H1 (cell line): ENCODE results near the gene AIF1. TPM values are rescaled to one million over a fixed set of nuclear protein-coding genes. Genes with fewer than 3 reads are reported as not detected.
A peak's percentile ranks its signal among the peaks of the same experiment; 100 is the strongest.

Experiments
- ATF3 ChIP-seq: IDR thresholded peaks from 2 replicates; pipeline ENCODE4 v1.6.1; 2011; ENCODE audit warnings: low read depth, mild to moderate bottlenecking, low read length; ENCODE audit not compliant: insufficient read depth
- CHD2 ChIP-seq: IDR thresholded peaks from 2 replicates; pipeline ENCODE4 v1.6.1; 2012; ENCODE audit warnings: low read length, improper control_type of control experiment
- CREB1 ChIP-seq: IDR thresholded peaks from 2 replicates; pipeline ENCODE4 v1.6.1; 2012; ENCODE audit warnings: inconsistent platforms
- GABPA ChIP-seq: IDR thresholded peaks from 2 replicates; pipeline ENCODE4 v1.6.1; 2011; ENCODE audit warnings: mild to moderate bottlenecking, low read length, moderate library complexity, borderline replicate concordance; ENCODE audit not compliant: insufficient read depth
- HDAC2 ChIP-seq, 2 experiments: fragments of 300-600 bp in 1 of 2; sonication (generic) in 1 of 2; IDR thresholded peaks; 2 replicates each; pipeline ENCODE4 v1.6.1; 2011 to 2012; ENCODE audit warnings: low read depth in 2 of 2, low read length in 2 of 2, mild to moderate bottlenecking in 2 of 2, moderate library complexity in 2 of 2, borderline replicate concordance in 1 of 2, inconsistent platforms in 1 of 2
- JUND ChIP-seq: IDR thresholded peaks from 2 replicates; pipeline ENCODE4 v1.6.1; 2011; ENCODE audit warnings: mild to moderate bottlenecking, improper control_type of control experiment, low read length
- NRF1 ChIP-seq: IDR thresholded peaks from 2 replicates; pipeline ENCODE4 v1.6.1; 2011; ENCODE audit warnings: mild to moderate bottlenecking, low read depth, low read length, improper control_type of control experiment
- PHF8 ChIP-seq: fragments of 200-600 bp; sonication (generic); conservative IDR thresholded peaks from 2 replicates; pipeline ENCODE4 v1.7.1; 2012; ENCODE audit warnings: low read depth, mild to moderate bottlenecking, inconsistent platforms, low read length, moderate library complexity
- RAD21 ChIP-seq, 2 experiments: IDR thresholded peaks in 1 of 2; conservative IDR thresholded peaks in 1 of 2; 2 replicates each; pipeline ENCODE4 v1.6.1; 2011; ENCODE audit warnings: low read depth in 2 of 2, low read length in 2 of 2, improper control_type of control experiment in 1 of 2, inconsistent platforms in 1 of 2, mild to moderate bottlenecking in 1 of 2, moderate library complexity in 1 of 2
- RFX5 ChIP-seq: IDR thresholded peaks from 2 replicates; pipeline ENCODE4 v1.6.1; 2011; ENCODE audit warnings: low read depth, low read length, improper control_type of control experiment, borderline replicate concordance
- SAP30 ChIP-seq: fragments of 300-600 bp; sonication (generic); IDR thresholded peaks from 2 replicates; pipeline ENCODE4 v1.7.1; 2012; ENCODE audit warnings: low read length, moderate library complexity, mild to moderate bottlenecking, inconsistent platforms; ENCODE audit not compliant: insufficient read depth, insufficient replicate concordance
- SIN3A ChIP-seq, 2 experiments: IDR thresholded peaks in 1 of 2; conservative IDR thresholded peaks in 1 of 2; 2 replicates each; pipeline ENCODE4 v1.6.1; 2011 to 2012; ENCODE audit warnings: low read length in 2 of 2, improper control_type of control experiment in 1 of 2, low read depth in 1 of 2, mild to moderate bottlenecking in 1 of 2
- SP1 ChIP-seq: IDR thresholded peaks from 2 replicates; pipeline ENCODE4 v1.6.1; 2011; ENCODE audit warnings: low read depth, low read length
- SP4 ChIP-seq: IDR thresholded peaks from 2 replicates; pipeline ENCODE4 v1.6.1; 2012; ENCODE audit warnings: low read length, inconsistent platforms
- SRF ChIP-seq: IDR thresholded peaks from 2 replicates; pipeline ENCODE4 v1.6.1; 2011; ENCODE audit warnings: mild to moderate bottlenecking, low read depth, low read length, moderate library complexity
- TBP ChIP-seq: IDR thresholded peaks from 2 replicates; pipeline ENCODE4 v1.6.1; 2011; ENCODE audit warnings: low read depth, low read length, improper control_type of control experiment
- polyA plus RNA-seq, 7 experiments: library from polyadenylated mRNA; depleted of rRNA in 3 of 7; stranded (reverse) in 5 of 7; unstranded in 2 of 7; fragments of >200 nt in 5 of 7; fragments of 200-250 nt in 2 of 7; gene quantifications; 1 replicate in 5 of 7; 2 replicates in 1 of 7; 4 replicates in 1 of 7; pipeline versions ENCODE4 v1.2.1 to v1.2.3, GENCODE V29; 2011 to 2013; ENCODE audit warnings: missing spikeins in 2 of 7, mixed read lengths in 2 of 7
- total RNA-seq: library from RNA; stranded (reverse); fragmentation: NEBNext Ultra II Directional; extraction: Animal tissue kit (Norgen Biotek cat#: 25700); gene quantifications from 2 replicates; pipeline ENCODE4 v1.2.1, GENCODE V29; 2021

Gene AIF1
- total and polyA plus RNA-seq, 2 of the 8 experiments (the other 6 are each of a cell fraction or from before 2014, with no cell fraction given): 6.3 to 9.8 TPM

GRCh38 chr6:31619805-31620585 is 5.0 kb downstream of the AIF1 start (continued):
- peak; percentile 95 for TF ChIP-seq PHF8
- no peak for TF ChIP-seq RFX5
- no peak for TF ChIP-seq SAP30
- TF ChIP-seq RAD21 (IDR thresholded peaks at IDR 0.05 in 1 of 2, conservative IDR thresholded peaks at IDR 0.05 in 1 of 2; ENCODE audit: low read depth in 2 of 2, low read length in 2 of 2): no peak
- TF ChIP-seq SP4: peak; percentile 90
- peak; percentile 82 for TF ChIP-seq JUND
- TF ChIP-seq CHD2: no peak; the same call in 1 of the 2 replicates
- no peak for TF ChIP-seq SIN3A (conservative IDR thresholded peaks at IDR 0.05 in 1 of 2, IDR thresholded peaks at IDR 0.05 in 1 of 2; ENCODE audit: low read depth in 1 of 2, low read length in 2 of 2)
- no peak for TF ChIP-seq GABPA
- TF ChIP-seq SP1: no peak; the same call in 1 of the 2 replicates
- 0 out of 2 replicates have a peak, but pooled peaks have one; percentile 1 for TF ChIP-seq SRF
- TF ChIP-seq NRF1: 0 out of 2 replicates have a peak, but pooled peaks have one; percentile 15
- TF ChIP-seq TBP: peak; percentile 89; the same call in 1 of the 2 replicates
- no peak for TF ChIP-seq ATF3
- peak; percentile 94 for TF ChIP-seq CREB1
- TF ChIP-seq HDAC2 (IDR thresholded peaks at IDR 0.05; ENCODE audit: borderline replicate concordance in 1 of 2, low read depth in 2 of 2, low read length in 2 of 2): no peak
- TF ChIP-seq, all 59 proteins: peak for 20
